ENCODE results near the gene ZNRD2.

The ZNRD2 gene

GRCh38 chr11:65558002-65558929 is 12.0 kb upstream of the ZNRD2 start, which contains the start of gene LTBP3:
LTBP3 (minus strand) TSS chr11:65558359; CDS start chr11:65557959, 400 bp downstream.
- peak within 1 kb of the TSS; percentile 90 to 96 (median 96) for H3K4me3 Mint-ChIP-seq
- peaks cover 3% of the 10 kb centered on the region for H3K27me3 Mint-ChIP-seq (ENCODE audit: low read depth)
- H3K36me3 Mint-ChIP-seq (ENCODE audit: low read depth), result no peaks in the 10 kb centered on the region
- no peaks in the 10 kb centered on the region for H3K9me3 Mint-ChIP-seq
- H3K27ac Mint-ChIP-seq, result peak within 1 kb of the TSS; percentile 92 to 99 (median 99)
- no peak for TF ChIP-seq CTCF (IDR thresholded peaks at IDR 0.05; ENCODE audit: unreplicated experiment in 3 of 3)
- peaks cover 70% of the 10 kb centered on the region for H3K4me1 Mint-ChIP-seq

GRCh38 chr11:65558930-65559509 is 11.3 kb upstream of the ZNRD2 start:
- Mint-ChIP-seq H3K4me3 (peak overlapping the region; percentile 76 to 85 (median 81)), H3K9me3 (no peaks in the 10 kb centered on the region), H3K4me1 (peaks cover 70% of the 10 kb centered on the region), H3K27me3 (ENCODE audit: low read depth) (peaks cover 3% of the 10 kb centered on the region), H3K36me3 (ENCODE audit: low read depth) (no peaks in the 10 kb centered on the region), H3K27ac (peak overlapping the region; percentile 92 to 96 (median 96))
- no peak for TF ChIP-seq CTCF (IDR thresholded peaks at IDR 0.05; ENCODE audit: unreplicated experiment in 3 of 3)

GRCh38 chr11:65559535-65559934 is 10.7 kb upstream of the ZNRD2 start:
- H3K27me3 Mint-ChIP-seq (ENCODE audit: low read depth), result peaks cover 3% of the 10 kb centered on the region
- no peaks in the 10 kb centered on the region for H3K36me3 Mint-ChIP-seq (ENCODE audit: low read depth)
- H3K9me3 Mint-ChIP-seq, result no peaks in the 10 kb centered on the region
- TF ChIP-seq CTCF (IDR thresholded peaks at IDR 0.05; ENCODE audit: unreplicated experiment in 3 of 3), result no peak
- peak overlapping the region; percentile 92 to 96 (median 96) for H3K27ac Mint-ChIP-seq
- peak overlapping the region; percentile 76 to 85 (median 81) for H3K4me3 Mint-ChIP-seq
- peaks cover 66% of the 10 kb centered on the region for H3K4me1 Mint-ChIP-seq

GRCh38 chr11:65559951-65560537 is 10.2 kb upstream of the ZNRD2 start:
- H3K4me1 Mint-ChIP-seq, result peaks cover 61% of the 10 kb centered on the region
- peaks cover 3% of the 10 kb centered on the region for H3K27me3 Mint-ChIP-seq (ENCODE audit: low read depth)
- no peaks in the 10 kb centered on the region for H3K9me3 Mint-ChIP-seq
- no peaks in the 10 kb centered on the region for H3K36me3 Mint-ChIP-seq (ENCODE audit: low read depth)
- H3K27ac Mint-ChIP-seq, result peak overlapping the region; percentile 92 to 96 (median 96)
- TF ChIP-seq CTCF (IDR thresholded peaks at IDR 0.05; ENCODE audit: unreplicated experiment in 3 of 3), result no peak
- peak overlapping the region; percentile 32 to 68 (median 48) for H3K4me3 Mint-ChIP-seq

- H3K4me3 Mint-ChIP-seq, result peak overlapping the region; percentile 32 to 68 (median 48)
- H3K27ac Mint-ChIP-seq, result peak overlapping the region; percentile 92 to 96 (median 96)
- TF ChIP-seq CTCF (IDR thresholded peaks at IDR 0.05; ENCODE audit: unreplicated experiment in 3 of 3), result no peak
- H3K27me3 Mint-ChIP-seq (ENCODE audit: low read depth), result peaks cover 3% of the 10 kb centered on the region
- H3K4me1 Mint-ChIP-seq, result peaks cover 54% of the 10 kb centered on the region
- H3K9me3 Mint-ChIP-seq, result no peaks in the 10 kb centered on the region
- H3K36me3 Mint-ChIP-seq (ENCODE audit: low read depth), result no peaks in the 10 kb centered on the region
These were observed 9.5 kb upstream of the ZNRD2 start for GRCh38 chr11:65560555-65561418.
